Measurements from ENCODE around the gene BAG2. TPM values are rescaled to one million over a fixed set of nuclear protein-coding genes. Genes with fewer than 3 reads are reported as not detected.

Gene BAG2
- total and polyA plus RNA-seq, 2 of the 13 experiments (the other 11 are each of a cell fraction or from before 2014, with no cell fraction given), result 5.7 to 15.1 TPM

DNA sequence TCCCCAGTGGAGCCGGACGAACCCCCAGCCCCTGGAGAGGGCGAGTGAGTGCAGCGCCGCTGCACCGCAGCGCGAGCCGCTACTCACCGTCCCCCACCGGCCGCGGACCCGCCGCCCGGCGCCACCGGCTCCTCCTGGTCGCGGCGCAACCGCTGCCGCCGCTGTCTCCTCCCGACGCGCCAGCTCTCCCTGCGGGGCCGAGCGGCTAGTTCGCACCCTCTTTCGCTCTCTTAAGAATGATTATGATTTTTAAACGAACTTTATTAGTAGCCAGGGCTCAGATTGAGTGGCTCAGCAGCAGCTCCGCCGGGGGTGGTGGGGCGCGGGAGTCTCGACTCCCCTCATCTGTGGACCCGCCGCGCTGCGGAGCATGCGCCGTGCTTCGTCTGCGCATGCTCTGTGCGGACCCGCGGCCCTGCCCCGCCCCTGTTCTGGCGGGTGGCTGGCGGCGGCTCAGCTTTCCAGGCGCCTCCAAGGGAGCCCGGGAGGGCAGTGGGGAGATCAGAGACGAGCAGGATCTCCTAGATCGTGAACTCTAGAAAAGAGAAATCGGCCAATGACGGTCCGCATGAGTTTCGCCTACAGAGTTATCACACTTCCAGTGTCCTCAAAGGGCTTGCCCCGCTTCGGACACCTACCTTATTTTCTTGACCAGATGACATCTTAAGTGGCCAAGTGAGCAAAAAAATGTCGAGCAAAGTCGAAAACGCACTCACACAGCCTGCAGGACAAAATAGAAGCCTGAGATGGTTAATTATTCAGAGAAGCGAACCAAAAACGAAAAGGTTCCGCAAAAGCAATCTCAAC lies 50.0 kb downstream of the BAG2 start, which contains the start of gene RAB23 (continued):
- TF ChIP-seq PTBP1 (IDR thresholded peaks at IDR 0.05; ENCODE audit: low read depth, low read length, poor library complexity, severe bottlenecking), result no peak
- TF ChIP-seq ZNF205 (CRISPR knock-in tag; IDR thresholded peaks at IDR 0.05), result no peak
- TF ChIP-seq KLF16 (CRISPR knock-in tag; IDR thresholded peaks at IDR 0.05), result peak in 1 of 2 experiments; percentile 56; a peak in 1 of 4 replicates
- TF ChIP-seq ISX (CRISPR knock-in tag; conservative IDR thresholded peaks at IDR 0.05), result no peak
- TF ChIP-seq AGO2 (optimal IDR thresholded peaks at IDR 0.05; ENCODE audit: low read depth, low read length), result peak; percentile 80
- TF ChIP-seq, protein P1, sequence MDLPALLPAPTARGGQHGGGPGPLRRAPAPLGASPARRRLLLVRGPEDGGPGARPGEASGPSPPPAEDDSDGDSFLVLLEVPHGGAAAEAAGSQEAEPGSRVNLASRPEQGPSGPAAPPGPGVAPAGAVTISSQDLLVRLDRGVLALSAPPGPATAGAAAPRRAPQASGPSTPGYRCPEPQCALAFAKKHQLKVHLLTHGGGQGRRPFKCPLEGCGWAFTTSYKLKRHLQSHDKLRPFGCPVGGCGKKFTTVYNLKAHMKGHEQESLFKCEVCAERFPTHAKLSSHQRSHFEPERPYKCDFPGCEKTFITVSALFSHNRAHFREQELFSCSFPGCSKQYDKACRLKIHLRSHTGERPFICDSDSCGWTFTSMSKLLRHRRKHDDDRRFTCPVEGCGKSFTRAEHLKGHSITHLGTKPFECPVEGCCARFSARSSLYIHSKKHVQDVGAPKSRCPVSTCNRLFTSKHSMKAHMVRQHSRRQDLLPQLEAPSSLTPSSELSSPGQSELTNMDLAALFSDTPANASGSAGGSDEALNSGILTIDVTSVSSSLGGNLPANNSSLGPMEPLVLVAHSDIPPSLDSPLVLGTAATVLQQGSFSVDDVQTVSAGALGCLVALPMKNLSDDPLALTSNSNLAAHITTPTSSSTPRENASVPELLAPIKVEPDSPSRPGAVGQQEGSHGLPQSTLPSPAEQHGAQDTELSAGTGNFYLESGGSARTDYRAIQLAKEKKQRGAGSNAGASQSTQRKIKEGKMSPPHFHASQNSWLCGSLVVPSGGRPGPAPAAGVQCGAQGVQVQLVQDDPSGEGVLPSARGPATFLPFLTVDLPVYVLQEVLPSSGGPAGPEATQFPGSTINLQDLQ (CRISPR knock-in tag; IDR thresholded peaks at IDR 0.05), result peak; percentile 88
- no peak for TF ChIP-seq HCFC1 (IDR thresholded peaks at IDR 0.05; ENCODE audit: low read depth, low read length)
- TF ChIP-seq, protein P2, sequence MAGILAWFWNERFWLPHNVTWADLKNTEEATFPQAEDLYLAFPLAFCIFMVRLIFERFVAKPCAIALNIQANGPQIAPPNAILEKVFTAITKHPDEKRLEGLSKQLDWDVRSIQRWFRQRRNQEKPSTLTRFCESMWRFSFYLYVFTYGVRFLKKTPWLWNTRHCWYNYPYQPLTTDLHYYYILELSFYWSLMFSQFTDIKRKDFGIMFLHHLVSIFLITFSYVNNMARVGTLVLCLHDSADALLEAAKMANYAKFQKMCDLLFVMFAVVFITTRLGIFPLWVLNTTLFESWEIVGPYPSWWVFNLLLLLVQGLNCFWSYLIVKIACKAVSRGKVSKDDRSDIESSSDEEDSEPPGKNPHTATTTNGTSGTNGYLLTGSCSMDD (CRISPR knock-in tag; IDR thresholded peaks at IDR 0.05), result no peak
- TF ChIP-seq XBP1 (CRISPR knock-in tag; IDR thresholded peaks at IDR 0.05), result no peak
- peak; percentile 86 for TF ChIP-seq KMT2B (CRISPR knock-in tag; IDR thresholded peaks at IDR 0.05)
- peak; percentile 76; the same call in 1 of the 2 replicates for TF ChIP-seq ZNF703 (CRISPR knock-in tag; IDR thresholded peaks at IDR 0.05; ENCODE audit: borderline replicate concordance)
- TF ChIP-seq POLR2A (IDR thresholded peaks at IDR 0.05; ENCODE audit: insufficient read depth in 1 of 2, low read depth in 2 of 2, low read length in 2 of 2), result peak; percentile 65 to 94
- peak; percentile 74; the same call in 1 of the 2 replicates for TF ChIP-seq ZNF878 (CRISPR knock-in tag; IDR thresholded peaks at IDR 0.05)
- no peak for TF ChIP-seq ZNF225 (CRISPR knock-in tag; IDR thresholded peaks at IDR 0.05)
- TF ChIP-seq RXRB (CRISPR knock-in tag; IDR thresholded peaks at IDR 0.05; ENCODE audit: borderline replicate concordance), result peak; percentile 33; the same call in 1 of the 2 replicates
- no peak; the same call in 1 of the 2 replicates for TF ChIP-seq PCBP1 (IDR thresholded peaks at IDR 0.05; ENCODE audit: borderline replicate concordance, low read depth, low read length)
- peak; percentile 60; the same call in 1 of the 2 replicates for TF ChIP-seq ZNF317 (CRISPR knock-in tag; IDR thresholded peaks at IDR 0.05)
- no peak for TF ChIP-seq NFE2L1 (CRISPR knock-in tag; IDR thresholded peaks at IDR 0.05; ENCODE audit: borderline replicate concordance)
- 0 out of 2 replicates have a peak, but pooled peaks have one; percentile 17 for TF ChIP-seq DZIP1 (CRISPR knock-in tag; IDR thresholded peaks at IDR 0.05)
- peak; percentile 39 for TF ChIP-seq PITX1 (CRISPR knock-in tag; IDR thresholded peaks at IDR 0.05)
- TF ChIP-seq SMAD1 (CRISPR knock-in tag; IDR thresholded peaks at IDR 0.05; ENCODE audit: borderline replicate concordance, low read depth), result peak; percentile 83; the same call in 1 of the 2 replicates
- peak; percentile 83 for TF ChIP-seq ZNF441 (CRISPR knock-in tag; IDR thresholded peaks at IDR 0.05; ENCODE audit: borderline replicate concordance)
- peak; percentile 50 for TF ChIP-seq ZSCAN21 (CRISPR knock-in tag; IDR thresholded peaks at IDR 0.05; ENCODE audit: borderline replicate concordance)
- TF ChIP-seq KAT7 (CRISPR knock-in tag; IDR thresholded peaks at IDR 0.05; ENCODE audit: borderline replicate concordance), result peak; percentile 69; the same call in 1 of the 2 replicates

Data from HepG2 (cell line).